Gastrocnemius medialis (tissue), 4 donors: ENCODE data around the gene MUS81. TPM values are rescaled to one million over a fixed set of nuclear protein-coding genes. Genes with fewer than 3 reads are reported as not detected.

Experiments
- ATAC-seq, 2 donors: fragments of 150-250 bp; one replicate each; pipeline ENCODE4 v1.9.1; 2016
- DNase-seq, 2 donors: peaks; one replicate each; pipeline ENCODE4 v3.0.0-alpha.2; 2019
- H3K27ac ChIP-seq, 4 donors: fragments of 200-600 bp; sonication (generic); 1 replicate in 1 of 4; 2 replicates in 3 of 4; pipeline ENCODE4 v1.5.1; 2016 to 2018; ENCODE audit warnings: mild to moderate bottlenecking in 2 of 4, moderate library complexity in 1 of 4
- H3K27me3 ChIP-seq, 3 donors: fragments of 200-600 bp; sonication (generic) in 2 of 3; 1 replicate in 1 of 3; 2 replicates in 2 of 3; pipeline versions ENCODE4 v1.5.1 to v1.6.0; 2016 to 2019; ENCODE audit warnings: mild to moderate bottlenecking in 1 of 3, moderate library complexity in 1 of 3
- H3K36me3 ChIP-seq, 2 donors: fragments of 200-600 bp; sonication (generic) in 1 of 2; one replicate each; pipeline ENCODE4 v1.5.1; 2017 to 2018
- H3K4me1 ChIP-seq, 2 donors: fragments of 200-600 bp; sonication (generic) in 1 of 2; one replicate each; pipeline ENCODE4 v1.5.1; 2016 to 2017; ENCODE audit warnings: mild to moderate bottlenecking in 2 of 2
- H3K4me3 ChIP-seq, 4 donors: fragments of 200-600 bp; sonication (generic) in 3 of 4; 1 replicate in 1 of 4; 2 replicates in 3 of 4; pipeline ENCODE4 v1.5.1; 2016 to 2019; ENCODE audit warnings: mild to moderate bottlenecking in 2 of 4
- H3K9me3 ChIP-seq, 3 donors: fragments of 200-600 bp; sonication (generic) in 2 of 3; 1 replicate in 1 of 3; 2 replicates in 2 of 3; pipeline ENCODE4 v1.5.1; 2016 to 2019
- CTCF ChIP-seq, 5 experiments: fragments of 450-650 bp in 3 of 5; fragments of 200-600 bp in 2 of 5; sonication (generic) in 2 of 5; IDR thresholded peaks in 4 of 5; conservative IDR thresholded peaks in 1 of 5; 1 replicate in 4 of 5; 2 replicates in 1 of 5; pipeline ENCODE4 v1.5.1; 2016 to 2019; ENCODE audit warnings: antibody characterized with exemption in 5 of 5, mild to moderate bottlenecking in 3 of 5, moderate library complexity in 3 of 5
- POLR2A ChIP-seq, 2 donors: fragments of 450-650 bp; IDR thresholded peaks; one replicate each; pipeline ENCODE4 v1.6.1; 2017; ENCODE audit warnings: antibody characterized with exemption in 2 of 2, mild to moderate bottlenecking in 2 of 2, moderate library complexity in 2 of 2
- in situ Hi-C, 4 donors: fragments of 200-750 bp; cut with MboI; loops; one replicate each; pipeline versions ENCODE4 v1.15.0 to v1.8.0; 2017; ENCODE audit warnings: low sequenced_read_pairs in 4 of 4
- intact Hi-C: fragments of 100-400 bp; cut with DNase I; formaldehyde crosslinking; loops from one replicate; pipeline ENCODE4 v1.15.1; 2023; ENCODE audit warnings: low total_unique reads
- total RNA-seq, 4 donors: library from RNA; depleted of rRNA; stranded (reverse); fragments of >200 nt; gene quantifications; one replicate each; pipeline versions ENCODE4 v1.1.0 to v1.2.3, GENCODE V29; 2016

Gene MUS81
- total RNA-seq, 4 donors from 2014 or later, result 26.4 to 44.9 (median 34.8) TPM

GRCh38 chr11:65873318-65874156, 13.3 kb downstream of the MUS81 start:
- Histone ChIP-seq H3K27me3 (no peaks in the 10 kb centered on the region), H3K4me1 (peaks cover 0 to 19% of the 10 kb centered on the region in 2 donors), H3K9me3 (no peaks in the 10 kb centered on the region), H3K27ac (peak overlapping the region; percentile 80 to 87 (median 82)), H3K36me3 (no peaks in the 10 kb centered on the region), H3K4me3 (peak overlapping the region; percentile 54 to 63 (median 60))
- peak; percentile 85 to 91 for DNase-seq
- peak; percentile 84 to 89 for ATAC-seq
- intact Hi-C loops, result loop anchor here (1.0 kb wide), 3 partner anchors 13 to 88 kb away; partner anchors contain the start of genes FIBP, MUS81 and SART1
- in situ Hi-C loops, result no loop called here
- TF ChIP-seq CTCF (IDR thresholded peaks at IDR 0.05 in 4 of 5, conservative IDR thresholded peaks at IDR 0.05 in 1 of 5) (no peak), POLR2A (IDR thresholded peaks at IDR 0.05) (peak; percentile 76 to 82)

GRCh38 chr11:65879617-65880016, 19.4 kb downstream of the MUS81 start, which contains the start of gene CTSW:
Gene CTSW (plus strand): TSS chr11:65879837. CDS start chr11:65879855, 18 bp downstream.
- Histone ChIP-seq H3K4me1 (no peaks in the 10 kb centered on the region), H3K9me3 (no peaks in the 10 kb centered on the region), H3K27me3 (no peaks in the 10 kb centered on the region), H3K36me3 (peaks cover 0 to 30% of the 10 kb centered on the region in 2 donors), H3K4me3 (no peak within 1 kb of the TSS), H3K27ac (no peak within 1 kb of the TSS)
- intact Hi-C loops (no loop called here), in situ Hi-C loops (loop anchor here (5.0 to 10.0 kb wide), 4 partner anchors 85 to 115 kb away; partner anchors contain the start of gene SART1 (in 1 of the 4))
- ATAC-seq (no peak), DNase-seq (no peak)
- no peak for TF ChIP-seq CTCF (IDR thresholded peaks at IDR 0.05 in 4 of 5, conservative IDR thresholded peaks at IDR 0.05 in 1 of 5)

GRCh38 chr11:65880027-65880426, 19.8 kb downstream of the MUS81 start:
- DNase-seq (no peak), ATAC-seq (no peak)
- Histone ChIP-seq H3K27me3 (no peaks in the 10 kb centered on the region), H3K36me3 (peaks cover 0 to 30% of the 10 kb centered on the region in 2 donors), H3K9me3 (no peaks in the 10 kb centered on the region), H3K4me3 (no peak overlapping the region), H3K4me1 (no peaks in the 10 kb centered on the region), H3K27ac (no peak overlapping the region)
- no peak for TF ChIP-seq CTCF (IDR thresholded peaks at IDR 0.05 in 4 of 5, conservative IDR thresholded peaks at IDR 0.05 in 1 of 5)
- TF ChIP-seq POLR2A (IDR thresholded peaks at IDR 0.05), result no peak
- in situ Hi-C loops (loop anchor here (5.0 to 10.0 kb wide), 4 partner anchors 85 to 115 kb away; partner anchors contain the start of gene SART1 (in 1 of the 4)), intact Hi-C loops (no loop called here)

- Histone ChIP-seq H3K4me3 (no peak overlapping the region), H3K27ac (no peak overlapping the region)
- DNase-seq, result no peak
Observed at GRCh38 chr11:65880844-65881421, 20.7 kb downstream of the MUS81 start.

More at GRCh38 chr11:65880844-65881421, 20.7 kb downstream of the MUS81 start:
- intact Hi-C loops (no loop called here), in situ Hi-C loops (loop anchor here (5.0 to 10.0 kb wide), 4 partner anchors 84 to 114 kb away; partner anchors contain the start of gene SART1 (in 1 of the 4))
- TF ChIP-seq POLR2A (IDR thresholded peaks at IDR 0.05) (no peak), CTCF (IDR thresholded peaks at IDR 0.05 in 4 of 5, conservative IDR thresholded peaks at IDR 0.05 in 1 of 5) (no peak)
- no peak for ATAC-seq
- H3K27me3 ChIP-seq, result no peaks in the 10 kb centered on the region
- H3K36me3 ChIP-seq, result peaks cover 0 to 31% of the 10 kb centered on the region in 2 donors
- no peaks in the 10 kb centered on the region for H3K9me3 ChIP-seq
- H3K4me1 ChIP-seq, result no peaks in the 10 kb centered on the region
